LoVo (cell line): Measurements from ENCODE around the gene PCYT2.

Experiments
- DNase-seq: peaks from one replicate; pipeline ENCODE4 v3.0.0-alpha.2; 2016; ENCODE audit warnings: low spot score

PCYT2 gene

GRCh38 chr17:81912441-81913309 is 1.5 kb upstream of the PCYT2 start:
- DNase-seq: no peak

GRCh38 chr17:81911969-81912368 is 770 bp upstream of the PCYT2 start:
- DNase-seq: no peak

- DNase-seq: no peak
Measured at GRCh38 chr17:81910840-81911276, 341 bp downstream of the PCYT2 start.

GRCh38 chr17:81909966-81910839 is 996 bp downstream of the PCYT2 start:
- no peak for DNase-seq

GRCh38 chr17:81909231-81909630 is 2.0 kb downstream of the PCYT2 start:
- DNase-seq: no peak

GRCh38 chr17:81908793-81909192 is 2.4 kb downstream of the PCYT2 start:
- DNase-seq: no peak

GRCh38 chr17:81907219-81908145 is 3.7 kb downstream of the PCYT2 start:
- no peak for DNase-seq

GRCh38 chr17:81906476-81907218 is 4.6 kb downstream of the PCYT2 start:
- DNase-seq: no peak

- DNase-seq: no peak
Measured at GRCh38 chr17:81905993-81906392, 5.2 kb downstream of the PCYT2 start.

GRCh38 chr17:81905424-81905875 is 5.7 kb downstream of the PCYT2 start:
- DNase-seq: no peak

- DNase-seq: no peak
Measured at GRCh38 chr17:81904600-81905423, 6.4 kb downstream of the PCYT2 start.

- no peak for DNase-seq
Measured at GRCh38 chr17:81903896-81904599, 7.2 kb downstream of the PCYT2 start.

GRCh38 chr17:81903415-81903831 is 7.8 kb downstream of the PCYT2 start:
- no peak for DNase-seq

GRCh38 chr17:81902653-81903414 is 8.4 kb downstream of the PCYT2 start:
- DNase-seq: no peak

GRCh38 chr17:81902023-81902652 is 9.1 kb downstream of the PCYT2 start, which contains the start of gene NPB:
NPB (plus strand) TSS chr17:81902238; CDS start chr17:81902278, 40 bp downstream.
- DNase-seq: no peak

- DNase-seq: no peak
Measured at GRCh38 chr17:81901167-81902022, 9.8 kb downstream of the PCYT2 start.

GRCh38 chr17:81900181-81900820 is 10.9 kb downstream of the PCYT2 start:
- DNase-seq: no peak
